GM23248 (cell line): Measurements from ENCODE around the gene PPP2R5D. TPM values are rescaled to one million over a fixed set of nuclear protein-coding genes. Genes with fewer than 3 reads are reported as not detected.
"Not testable (repeated sequence)": the region's sequence is repeated elsewhere in the genome, so short reads cannot be mapped to it uniquely, and the experiment has no call there.

Experiments used
- DNase-seq: peaks from one replicate; pipeline ENCODE4 v3.0.0-alpha.2; 2015
- H2AFZ ChIP-seq: fragments of 200-600 bp; sonication (generic); 2 replicates; pipeline ENCODE4 v1.6.1; 2016; ENCODE audit warnings: antibody characterized with exemption
- H3F3A ChIP-seq: fragments of 200-600 bp; sonication (generic); 2 replicates; pipeline ENCODE4 v1.6.1; 2016; ENCODE audit warnings: mild to moderate bottlenecking, antibody characterized with exemption, mixed run types; ENCODE audit not compliant: insufficient read depth
- H3K27ac ChIP-seq: fragments of 200-600 bp; sonication (generic); 2 replicates; pipeline ENCODE4 v1.5.1; 2016; ENCODE audit warnings: mild to moderate bottlenecking
- H3K27me3 ChIP-seq: fragments of 200-600 bp; sonication (generic); replicated peaks from 2 replicates; pipeline ENCODE4 v1.6.1; 2016; ENCODE audit warnings: mild to moderate bottlenecking; ENCODE audit not compliant: insufficient read depth
- H3K36me3 ChIP-seq: fragments of 200-600 bp; sonication (generic); 2 replicates; pipeline ENCODE4 v1.6.1; 2016; ENCODE audit warnings: low read depth, mild to moderate bottlenecking
- H3K4me1 ChIP-seq: fragments of 200-600 bp; sonication (generic); 2 replicates; pipeline ENCODE4 v1.6.1; 2016; ENCODE audit warnings: mild to moderate bottlenecking; ENCODE audit not compliant: insufficient read depth
- H3K4me2 ChIP-seq: fragments of 200-600 bp; sonication (generic); one replicate; pipeline ENCODE4 v1.6.1; 2016; ENCODE audit warnings: mild to moderate bottlenecking; ENCODE audit not compliant: unreplicated experiment
- H3K4me3 ChIP-seq: fragments of 200-600 bp; sonication (generic); 2 replicates; pipeline ENCODE4 v1.5.1; 2016; ENCODE audit warnings: mild to moderate bottlenecking
- H3K79me2 ChIP-seq: fragments of 200-600 bp; sonication (generic); 2 replicates; pipeline ENCODE4 v1.6.1; 2016; ENCODE audit warnings: mild to moderate bottlenecking; ENCODE audit not compliant: insufficient read depth
- H3K9ac ChIP-seq: fragments of 200-600 bp; sonication (generic); 2 replicates; pipeline ENCODE4 v1.6.1; 2016; ENCODE audit warnings: mild to moderate bottlenecking
- H3K9me2 ChIP-seq: fragments of 200-600 bp; sonication (generic); 2 replicates; pipeline ENCODE4 v1.6.1; 2016; ENCODE audit warnings: mixed run types, mild to moderate bottlenecking, moderate library complexity; ENCODE audit not compliant: insufficient read depth
- H3K9me3 ChIP-seq: fragments of 200-600 bp; sonication (generic); one replicate; pipeline ENCODE4 v1.6.1; 2017; ENCODE audit warnings: low read depth
- H4K20me1 ChIP-seq: fragments of 200-600 bp; sonication (generic); 2 replicates; pipeline ENCODE4 v1.6.0; 2016; ENCODE audit not compliant: insufficient read depth
- EZH2 ChIP-seq: fragments of 200-600 bp; sonication (generic); IDR thresholded peaks from 2 replicates; pipeline ENCODE4 v1.6.1; 2018; ENCODE audit warnings: antibody characterized with exemption, mild to moderate bottlenecking; ENCODE audit not compliant: insufficient read depth, poor library complexity, severe bottlenecking
- EZH2phosphoT487 ChIP-seq: fragments of 200-600 bp; sonication (generic); IDR thresholded peaks from 2 replicates; pipeline ENCODE4 v1.6.1; 2018; ENCODE audit warnings: antibody characterized with exemption, moderate library complexity, mild to moderate bottlenecking, low read depth; ENCODE audit not compliant: insufficient read depth
- WGBS, 2 experiments: methylation state at CpG; one replicate each; pipeline ENCODE4 v1.1.6; 2015 to 2017; ENCODE audit warnings: low lambda C conversion rate in 2 of 2, low coverage in 1 of 2; ENCODE audit errors: missing lambda C conversion rate in 2 of 2; 5-methylcytosine and 5-hydroxymethylcytosine counted together
- in situ Hi-C: fragments of 300-500 bp; cut with MboI; formaldehyde crosslinking; loops from 2 replicates; pipeline ENCODE4 v1.15.0; 2020
- polyA plus RNA-seq: library from polyadenylated mRNA; unstranded; fragments of >200 nt; fragmentation: Nextera tagmentation; extraction: Ambion mirVana; gene quantifications from 2 replicates; pipeline ENCODE4 v1.2.1, GENCODE V29; 2016
- total RNA-seq: library from RNA; depleted of rRNA; stranded (reverse); fragments of >200 nt; shearing (Covaris generic); gene quantifications from 2 replicates; pipeline ENCODE4 v1.2.3, GENCODE V29; 2014

PPP2R5D gene
- total and polyA plus RNA-seq, 2 experiments from 2014 or later, result 40.7 to 42.7 TPM

GRCh38 chr6:43038727-43039126 lies 54.4 kb downstream of the PPP2R5D start:
- Histone ChIP-seq H3K4me2 (no peak overlapping the region), H3K4me1 (no peaks in the 10 kb centered on the region), H3K9me2 (no peaks in the 10 kb centered on the region), H3K9me3 (no peaks in the 10 kb centered on the region), H4K20me1 (no peaks in the 10 kb centered on the region), H3K4me3 (no peak overlapping the region), H2AFZ (no peak overlapping the region), H3K79me2 (no peaks in the 10 kb centered on the region), H3K27me3 (no peaks in the 10 kb centered on the region), H3K36me3 (peaks cover 9% of the 10 kb centered on the region; the same call in 1 of the 2 replicates), H3K9ac (no peak overlapping the region), H3K27ac (no peak overlapping the region), H3F3A (peaks cover 7% of the 10 kb centered on the region; the same call in 1 of the 2 replicates)
- WGBS, 2 experiments, result 80 to 82% methylated on average over 9 of the region's 9 CpGs
- TF ChIP-seq EZH2phosphoT487, result no peak
- no peak for TF ChIP-seq EZH2
- in situ Hi-C loops, result no loop called here
- DNase-seq, result no peak

- Histone ChIP-seq H3K4me3 (no peak overlapping the region), H2AFZ (no peak overlapping the region), H3K27me3 (no peaks in the 10 kb centered on the region), H3F3A (peaks cover under 1% of the 10 kb centered on the region; the same call in 1 of the 2 replicates), H3K9ac (no peak overlapping the region), H3K36me3 (peaks cover 9% of the 10 kb centered on the region; the same call in 1 of the 2 replicates), H3K9me3 (no peaks in the 10 kb centered on the region), H3K27ac (no peak overlapping the region), H3K79me2 (no peaks in the 10 kb centered on the region), H3K9me2 (no peaks in the 10 kb centered on the region), H4K20me1 (no peaks in the 10 kb centered on the region), H3K4me2 (no peak overlapping the region), H3K4me1 (no peaks in the 10 kb centered on the region)
- WGBS, 2 experiments, result 91 to 93% methylated on average over 18 of the region's 18 CpGs
- TF ChIP-seq EZH2, result no peak
- no peak for TF ChIP-seq EZH2phosphoT487
- in situ Hi-C loops, result no loop called here
- DNase-seq, result no peak
Observed at GRCh38 chr6:43040542-43041257, 56.3 kb downstream of the PPP2R5D start.

GRCh38 chr6:43041475-43041874 lies 57.1 kb downstream of the PPP2R5D start:
- H4K20me1 ChIP-seq, H3K9ac ChIP-seq, H3K79me2 ChIP-seq, H3K36me3 ChIP-seq, H3F3A ChIP-seq, H3K4me2 ChIP-seq, H3K4me1 ChIP-seq, H3K9me3 ChIP-seq, H3K27me3 ChIP-seq, in situ Hi-C loops, H3K4me3 ChIP-seq, H2AFZ ChIP-seq, H3K27ac ChIP-seq, DNase-seq, H3K9me2 ChIP-seq: not testable (repeated sequence)
- 82 to 88% methylated on average over 8 of the region's 8 CpGs for WGBS, 2 experiments

GRCh38 chr6:43043310-43043709 lies 58.9 kb downstream of the PPP2R5D start:
- TF ChIP-seq EZH2 (no peak), EZH2phosphoT487 (no peak)
- H3K9ac ChIP-seq, result no peak overlapping the region
- WGBS, 2 experiments, result 89 to 95% methylated on average over 9 of the region's 9 CpGs
- H3K4me3 ChIP-seq, result no peak overlapping the region
- no peak overlapping the region for H3K4me2 ChIP-seq
- no peaks in the 10 kb centered on the region for H3F3A ChIP-seq
- no peaks in the 10 kb centered on the region for H3K27me3 ChIP-seq
- H3K79me2 ChIP-seq, result no peaks in the 10 kb centered on the region
- no peaks in the 10 kb centered on the region for H3K9me3 ChIP-seq
- H3K36me3 ChIP-seq, result peaks cover 18% of the 10 kb centered on the region; the same call in 1 of the 2 replicates
- no peak overlapping the region for H2AFZ ChIP-seq
- no peak for DNase-seq
- H3K4me1 ChIP-seq, result no peaks in the 10 kb centered on the region
- no peak overlapping the region for H3K27ac ChIP-seq
- H3K9me2 ChIP-seq, result no peaks in the 10 kb centered on the region
- no peaks in the 10 kb centered on the region for H4K20me1 ChIP-seq
- in situ Hi-C loops, result no loop called here
